ENCODE data around the gene BNIP2.

DNA sequence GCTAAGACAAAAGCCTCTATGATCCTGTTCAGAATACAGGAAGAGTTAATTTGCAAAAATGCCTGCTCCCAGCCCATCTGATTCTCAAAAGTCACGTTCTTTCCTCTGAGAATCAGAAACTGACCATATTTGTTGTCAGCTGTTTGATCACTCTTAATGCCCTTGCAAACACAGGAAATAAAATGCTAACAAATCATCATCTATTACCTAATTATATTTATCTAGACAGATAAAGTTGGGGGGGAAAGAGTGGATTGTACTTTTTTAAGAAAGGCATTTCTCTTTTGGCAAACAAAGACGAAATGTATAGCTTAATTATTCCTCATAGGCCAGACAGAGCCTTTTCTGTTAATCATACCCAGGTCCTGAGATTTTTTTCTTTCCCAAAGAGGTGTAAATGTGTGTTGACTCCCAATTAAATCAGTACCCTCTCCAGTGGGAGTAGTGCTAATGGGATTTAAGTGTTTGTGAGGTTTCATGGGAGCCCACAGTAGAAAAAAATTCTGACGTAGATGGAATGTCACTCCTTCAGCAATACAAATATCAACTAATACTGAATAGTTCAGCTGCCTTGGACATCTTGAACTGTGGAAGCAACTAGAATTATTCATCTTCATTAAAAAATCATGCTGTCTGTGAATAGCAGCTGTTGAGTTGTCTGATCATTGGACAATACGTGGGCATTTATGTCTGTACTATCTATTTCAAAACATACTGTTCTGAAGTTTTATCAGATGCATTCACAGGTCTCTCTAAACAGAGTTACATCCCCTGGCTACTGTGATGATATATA lies 22.5 kb upstream of the BNIP2 start:
- TF ChIP-seq, protein P1, sequence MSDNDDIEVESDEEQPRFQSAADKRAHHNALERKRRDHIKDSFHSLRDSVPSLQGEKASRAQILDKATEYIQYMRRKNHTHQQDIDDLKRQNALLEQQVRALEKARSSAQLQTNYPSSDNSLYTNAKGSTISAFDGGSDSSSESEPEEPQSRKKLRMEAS (IDR thresholded peaks at IDR 0.05) = no peak
- TF ChIP-seq, protein P2, sequence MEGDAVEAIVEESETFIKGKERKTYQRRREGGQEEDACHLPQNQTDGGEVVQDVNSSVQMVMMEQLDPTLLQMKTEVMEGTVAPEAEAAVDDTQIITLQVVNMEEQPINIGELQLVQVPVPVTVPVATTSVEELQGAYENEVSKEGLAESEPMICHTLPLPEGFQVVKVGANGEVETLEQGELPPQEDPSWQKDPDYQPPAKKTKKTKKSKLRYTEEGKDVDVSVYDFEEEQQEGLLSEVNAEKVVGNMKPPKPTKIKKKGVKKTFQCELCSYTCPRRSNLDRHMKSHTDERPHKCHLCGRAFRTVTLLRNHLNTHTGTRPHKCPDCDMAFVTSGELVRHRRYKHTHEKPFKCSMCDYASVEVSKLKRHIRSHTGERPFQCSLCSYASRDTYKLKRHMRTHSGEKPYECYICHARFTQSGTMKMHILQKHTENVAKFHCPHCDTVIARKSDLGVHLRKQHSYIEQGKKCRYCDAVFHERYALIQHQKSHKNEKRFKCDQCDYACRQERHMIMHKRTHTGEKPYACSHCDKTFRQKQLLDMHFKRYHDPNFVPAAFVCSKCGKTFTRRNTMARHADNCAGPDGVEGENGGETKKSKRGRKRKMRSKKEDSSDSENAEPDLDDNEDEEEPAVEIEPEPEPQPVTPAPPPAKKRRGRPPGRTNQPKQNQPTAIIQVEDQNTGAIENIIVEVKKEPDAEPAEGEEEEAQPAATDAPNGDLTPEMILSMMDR (IDR thresholded peaks at IDR 0.05; ENCODE audit: low read depth, low read length, missing input control) = no peak
- TF ChIP-seq, protein P3, sequence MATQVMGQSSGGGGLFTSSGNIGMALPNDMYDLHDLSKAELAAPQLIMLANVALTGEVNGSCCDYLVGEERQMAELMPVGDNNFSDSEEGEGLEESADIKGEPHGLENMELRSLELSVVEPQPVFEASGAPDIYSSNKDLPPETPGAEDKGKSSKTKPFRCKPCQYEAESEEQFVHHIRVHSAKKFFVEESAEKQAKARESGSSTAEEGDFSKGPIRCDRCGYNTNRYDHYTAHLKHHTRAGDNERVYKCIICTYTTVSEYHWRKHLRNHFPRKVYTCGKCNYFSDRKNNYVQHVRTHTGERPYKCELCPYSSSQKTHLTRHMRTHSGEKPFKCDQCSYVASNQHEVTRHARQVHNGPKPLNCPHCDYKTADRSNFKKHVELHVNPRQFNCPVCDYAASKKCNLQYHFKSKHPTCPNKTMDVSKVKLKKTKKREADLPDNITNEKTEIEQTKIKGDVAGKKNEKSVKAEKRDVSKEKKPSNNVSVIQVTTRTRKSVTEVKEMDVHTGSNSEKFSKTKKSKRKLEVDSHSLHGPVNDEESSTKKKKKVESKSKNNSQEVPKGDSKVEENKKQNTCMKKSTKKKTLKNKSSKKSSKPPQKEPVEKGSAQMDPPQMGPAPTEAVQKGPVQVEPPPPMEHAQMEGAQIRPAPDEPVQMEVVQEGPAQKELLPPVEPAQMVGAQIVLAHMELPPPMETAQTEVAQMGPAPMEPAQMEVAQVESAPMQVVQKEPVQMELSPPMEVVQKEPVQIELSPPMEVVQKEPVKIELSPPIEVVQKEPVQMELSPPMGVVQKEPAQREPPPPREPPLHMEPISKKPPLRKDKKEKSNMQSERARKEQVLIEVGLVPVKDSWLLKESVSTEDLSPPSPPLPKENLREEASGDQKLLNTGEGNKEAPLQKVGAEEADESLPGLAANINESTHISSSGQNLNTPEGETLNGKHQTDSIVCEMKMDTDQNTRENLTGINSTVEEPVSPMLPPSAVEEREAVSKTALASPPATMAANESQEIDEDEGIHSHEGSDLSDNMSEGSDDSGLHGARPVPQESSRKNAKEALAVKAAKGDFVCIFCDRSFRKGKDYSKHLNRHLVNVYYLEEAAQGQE (IDR thresholded peaks at IDR 0.05) = no peak
- TF ChIP-seq TAF1 (conservative IDR thresholded peaks at IDR 0.05) (no peak), RAD21 (IDR thresholded peaks at IDR 0.05) (no peak), SP1 (IDR thresholded peaks at IDR 0.05) (no peak)
- TF ChIP-seq, protein P4, sequence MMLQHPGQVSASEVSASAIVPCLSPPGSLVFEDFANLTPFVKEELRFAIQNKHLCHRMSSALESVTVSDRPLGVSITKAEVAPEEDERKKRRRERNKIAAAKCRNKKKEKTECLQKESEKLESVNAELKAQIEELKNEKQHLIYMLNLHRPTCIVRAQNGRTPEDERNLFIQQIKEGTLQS (IDR thresholded peaks at IDR 0.05) = no peak

All from liver (tissue), 3 donors.